Tibial artery (tissue), 4 donors: ENCODE data around the gene UMODL1.

Experiments used
- DNase-seq, 2 donors: peaks; one replicate each; pipeline ENCODE4 v3.0.0-alpha.2; 2019
- H3K27ac ChIP-seq, 2 donors: fragments of 200-600 bp; sonication (generic) in 1 of 2; 1 replicate in 1 of 2; 2 replicates in 1 of 2; pipeline ENCODE4 v1.5.1; 2018 to 2019; ENCODE audit warnings: mild to moderate bottlenecking in 1 of 2
- H3K27me3 ChIP-seq, 2 donors: fragments of 200-600 bp; sonication (generic) in 1 of 2; one replicate each; pipeline versions ENCODE4 v1.5.1 to v1.6.0; 2016 to 2019
- H3K36me3 ChIP-seq, 3 donors: fragments of 200-600 bp; sonication (generic) in 2 of 3; one replicate each; pipeline ENCODE4 v1.5.1; 2016 to 2019; ENCODE audit warnings: mild to moderate bottlenecking in 2 of 3
- H3K4me1 ChIP-seq, 4 donors: fragments of 200-600 bp; sonication (generic) in 2 of 4; 1 replicate in 3 of 4; 2 replicates in 1 of 4; pipeline ENCODE4 v1.5.1; 2016 to 2019
- H3K4me3 ChIP-seq, 2 donors: fragments of 200-600 bp; sonication (generic) in 1 of 2; 1 replicate in 1 of 2; 2 replicates in 1 of 2; pipeline ENCODE4 v1.5.1; 2018 to 2019; ENCODE audit warnings: mild to moderate bottlenecking in 2 of 2
- H3K9me3 ChIP-seq, 3 donors: fragments of 200-600 bp; sonication (generic) in 1 of 3; one replicate each; pipeline ENCODE4 v1.5.1; 2016 to 2019
- intact Hi-C: fragments of 100-400 bp; cut with DNase I; formaldehyde crosslinking; loops from one replicate; pipeline ENCODE4 v1.15.0; 2023; ENCODE audit warnings: low total_unique reads
- TF ChIP-seq, protein P1 (sequence below), 2 experiments: fragments of 200-600 bp in 1 of 2; fragments of 450-650 bp in 1 of 2; IDR thresholded peaks; one replicate each; pipeline ENCODE4 v1.5.1; 2017 to 2019; ENCODE audit warnings: antibody characterized with exemption in 2 of 2, mild to moderate bottlenecking in 1 of 2, moderate library complexity in 1 of 2

UMODL1 gene

DNA sequence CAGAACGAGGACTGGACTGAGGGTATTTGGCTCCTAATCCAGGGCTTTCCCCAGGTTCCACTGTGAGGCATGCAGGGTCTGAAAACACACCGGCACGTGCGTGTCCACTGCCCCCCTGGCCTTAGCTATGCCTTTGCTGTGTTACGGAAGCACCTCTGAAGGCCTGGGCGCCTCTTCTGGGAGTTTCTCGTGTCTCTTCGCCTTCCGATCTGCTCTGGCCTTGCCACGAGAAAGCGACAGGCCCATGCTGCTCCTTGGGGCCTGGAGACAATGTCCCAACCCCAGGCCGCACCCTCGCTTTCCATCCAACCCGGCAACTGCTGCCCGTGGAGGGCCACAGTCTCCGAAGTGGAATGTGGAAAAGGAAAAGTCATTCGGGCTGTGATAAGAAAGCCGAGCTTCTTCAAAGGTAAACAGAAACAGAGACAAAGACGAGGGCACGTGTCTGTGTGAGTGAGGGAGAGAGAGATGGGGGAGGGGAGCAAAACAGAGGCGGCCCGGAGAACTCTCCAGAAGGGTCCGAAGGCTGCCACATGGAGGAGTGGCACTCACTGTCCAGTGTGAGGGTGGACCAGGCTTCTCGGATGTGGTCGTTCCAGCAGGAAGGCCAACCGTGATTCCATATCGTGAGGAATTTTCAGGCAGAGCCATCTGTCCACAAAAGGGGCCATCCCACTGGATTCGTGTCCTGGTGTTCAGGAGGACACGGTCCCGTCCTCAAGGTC, 3.4 kb upstream of the UMODL1 start:
- Histone ChIP-seq H3K36me3 (no peaks in the 10 kb centered on the region), H3K9me3 (no peaks in the 10 kb centered on the region), H3K27me3 (peaks cover 0 to 3% of the 10 kb centered on the region in 2 donors), H3K27ac (no peak overlapping the region), H3K4me3 (no peak overlapping the region), H3K4me1 (peaks cover 0 to 4% (median 0%) of the 10 kb centered on the region in 4 donors)
- TF ChIP-seq, protein P1, sequence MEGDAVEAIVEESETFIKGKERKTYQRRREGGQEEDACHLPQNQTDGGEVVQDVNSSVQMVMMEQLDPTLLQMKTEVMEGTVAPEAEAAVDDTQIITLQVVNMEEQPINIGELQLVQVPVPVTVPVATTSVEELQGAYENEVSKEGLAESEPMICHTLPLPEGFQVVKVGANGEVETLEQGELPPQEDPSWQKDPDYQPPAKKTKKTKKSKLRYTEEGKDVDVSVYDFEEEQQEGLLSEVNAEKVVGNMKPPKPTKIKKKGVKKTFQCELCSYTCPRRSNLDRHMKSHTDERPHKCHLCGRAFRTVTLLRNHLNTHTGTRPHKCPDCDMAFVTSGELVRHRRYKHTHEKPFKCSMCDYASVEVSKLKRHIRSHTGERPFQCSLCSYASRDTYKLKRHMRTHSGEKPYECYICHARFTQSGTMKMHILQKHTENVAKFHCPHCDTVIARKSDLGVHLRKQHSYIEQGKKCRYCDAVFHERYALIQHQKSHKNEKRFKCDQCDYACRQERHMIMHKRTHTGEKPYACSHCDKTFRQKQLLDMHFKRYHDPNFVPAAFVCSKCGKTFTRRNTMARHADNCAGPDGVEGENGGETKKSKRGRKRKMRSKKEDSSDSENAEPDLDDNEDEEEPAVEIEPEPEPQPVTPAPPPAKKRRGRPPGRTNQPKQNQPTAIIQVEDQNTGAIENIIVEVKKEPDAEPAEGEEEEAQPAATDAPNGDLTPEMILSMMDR (IDR thresholded peaks at IDR 0.05), result no peak
- DNase-seq, result no peak
- intact Hi-C loops, result no loop called here

DNA sequence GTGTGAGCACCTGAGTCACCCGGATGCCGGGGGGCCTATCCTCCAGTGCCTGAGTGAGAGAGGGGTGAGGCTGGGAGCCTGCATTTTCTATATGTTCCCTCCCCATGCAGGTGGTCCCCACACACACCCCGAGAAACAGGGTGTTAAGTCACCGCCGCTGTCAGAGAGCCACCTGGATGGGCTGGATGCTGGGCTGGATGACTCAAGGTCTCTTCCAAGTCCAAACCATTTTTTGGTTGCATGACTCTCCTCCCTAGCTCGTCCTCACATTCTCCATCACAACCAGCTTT, 2.9 kb upstream of the UMODL1 start:
- TF ChIP-seq, protein P1 (IDR thresholded peaks at IDR 0.05), result no peak

DNA sequence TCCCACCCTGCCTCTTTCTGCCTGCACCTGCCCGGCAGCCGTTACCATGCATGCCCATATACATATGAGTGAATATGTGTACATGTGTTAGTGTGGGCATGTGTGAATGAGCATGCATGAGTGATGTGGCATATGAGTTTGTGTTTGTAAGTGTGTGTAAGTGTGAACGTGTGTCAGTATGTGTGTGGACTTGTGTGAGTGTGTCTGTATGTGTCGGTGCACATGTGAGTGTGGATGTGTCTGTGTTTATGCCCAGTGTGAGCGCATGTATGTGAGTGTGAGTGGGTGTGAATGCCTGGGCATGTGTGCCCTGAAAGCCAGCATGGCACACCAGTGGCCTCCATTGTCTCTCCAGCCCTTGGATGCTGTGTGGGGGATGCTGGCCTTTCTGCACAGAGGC, 2.5 kb upstream of the UMODL1 start:
- intact Hi-C loops, result no loop called here
- DNase-seq, result no peak

More for the DNA sequence above, 2.9 kb upstream of the UMODL1 start:
- Histone ChIP-seq H3K4me1 (peaks cover 0 to 3% (median 0%) of the 10 kb centered on the region in 4 donors), H3K27me3 (peaks cover 0 to 3% of the 10 kb centered on the region in 2 donors), H3K9me3 (no peaks in the 10 kb centered on the region), H3K36me3 (no peaks in the 10 kb centered on the region), H3K27ac (no peak overlapping the region), H3K4me3 (no peak overlapping the region)
- no peak for DNase-seq
- intact Hi-C loops, result no loop called here

GRCh38 chr21:42069327-42069726, 1.8 kb upstream of the UMODL1 start:
- TF ChIP-seq, protein P1 (IDR thresholded peaks at IDR 0.05), result no peak
- Histone ChIP-seq H3K9me3 (no peaks in the 10 kb centered on the region), H3K36me3 (no peaks in the 10 kb centered on the region), H3K4me1 (no peaks in the 10 kb centered on the region), H3K4me3 (no peak overlapping the region), H3K27me3 (peaks cover 0 to 10% of the 10 kb centered on the region in 2 donors), H3K27ac (no peak overlapping the region)
- intact Hi-C loops, result no loop called here
- no peak for DNase-seq

More for the DNA sequence above, 2.5 kb upstream of the UMODL1 start:
- Histone ChIP-seq H3K9me3 (no peaks in the 10 kb centered on the region), H3K36me3 (no peaks in the 10 kb centered on the region), H3K4me3 (no peak overlapping the region), H3K27ac (no peak overlapping the region), H3K27me3 (peaks cover 0 to 5% of the 10 kb centered on the region in 2 donors), H3K4me1 (no peaks in the 10 kb centered on the region)
- TF ChIP-seq, protein P1 (IDR thresholded peaks at IDR 0.05), result no peak

GRCh38 chr21:42069843-42070242, 1.3 kb upstream of the UMODL1 start:
- TF ChIP-seq, protein P1 (IDR thresholded peaks at IDR 0.05), result no peak
- no peaks in the 10 kb centered on the region for H3K4me1 ChIP-seq
- no peak overlapping the region for H3K27ac ChIP-seq
- no peak overlapping the region for H3K4me3 ChIP-seq
- intact Hi-C loops, result no loop called here
- DNase-seq, result no peak
- H3K36me3 ChIP-seq, result no peaks in the 10 kb centered on the region
- no peaks in the 10 kb centered on the region for H3K9me3 ChIP-seq
- peaks cover 0 to 10% of the 10 kb centered on the region in 2 donors for H3K27me3 ChIP-seq
